Choroid plexus epithelial cell (primary cell): Measurements from ENCODE around the gene SLC12A2.

Experiments
- DNase-seq: peaks from one replicate; pipeline ENCODE4 v3.0.0-alpha.2; 2010; ENCODE audit warnings: low read depth
- H3K4me3 ChIP-seq: 2 replicates; pipeline ENCODE4 v1.5.1; 2011; ENCODE audit warnings: low read depth, mild to moderate bottlenecking, control low read depth, low read length, moderate library complexity
- TF ChIP-seq, protein P1 (sequence below): conservative IDR thresholded peaks from 2 replicates; pipeline ENCODE4 v1.5.1; 2011; ENCODE audit warnings: low read depth, mild to moderate bottlenecking, control low read depth, inconsistent platforms, low read length, moderate library complexity

Gene SLC12A2

DNA sequence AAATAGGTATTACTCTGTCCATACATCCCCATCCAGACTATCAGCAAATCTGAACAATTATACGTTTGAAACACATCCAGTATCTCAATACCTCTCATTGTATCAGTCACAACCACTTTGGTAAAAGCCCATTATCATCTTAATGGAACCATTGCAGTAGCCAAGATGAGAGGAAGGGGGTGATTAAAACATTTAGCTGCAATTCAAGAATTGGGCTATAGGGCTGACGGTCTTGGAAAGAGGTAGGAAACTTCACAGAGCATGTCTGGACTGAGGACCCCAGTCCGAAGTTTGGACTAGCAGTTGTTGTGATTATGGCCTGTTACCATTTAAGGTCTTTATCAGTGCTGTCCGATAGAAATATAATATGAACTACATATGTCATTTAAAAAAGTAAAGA lies 8.6 kb downstream of the SLC12A2 start:
- DNase-seq = no peak
- TF ChIP-seq, protein P1, sequence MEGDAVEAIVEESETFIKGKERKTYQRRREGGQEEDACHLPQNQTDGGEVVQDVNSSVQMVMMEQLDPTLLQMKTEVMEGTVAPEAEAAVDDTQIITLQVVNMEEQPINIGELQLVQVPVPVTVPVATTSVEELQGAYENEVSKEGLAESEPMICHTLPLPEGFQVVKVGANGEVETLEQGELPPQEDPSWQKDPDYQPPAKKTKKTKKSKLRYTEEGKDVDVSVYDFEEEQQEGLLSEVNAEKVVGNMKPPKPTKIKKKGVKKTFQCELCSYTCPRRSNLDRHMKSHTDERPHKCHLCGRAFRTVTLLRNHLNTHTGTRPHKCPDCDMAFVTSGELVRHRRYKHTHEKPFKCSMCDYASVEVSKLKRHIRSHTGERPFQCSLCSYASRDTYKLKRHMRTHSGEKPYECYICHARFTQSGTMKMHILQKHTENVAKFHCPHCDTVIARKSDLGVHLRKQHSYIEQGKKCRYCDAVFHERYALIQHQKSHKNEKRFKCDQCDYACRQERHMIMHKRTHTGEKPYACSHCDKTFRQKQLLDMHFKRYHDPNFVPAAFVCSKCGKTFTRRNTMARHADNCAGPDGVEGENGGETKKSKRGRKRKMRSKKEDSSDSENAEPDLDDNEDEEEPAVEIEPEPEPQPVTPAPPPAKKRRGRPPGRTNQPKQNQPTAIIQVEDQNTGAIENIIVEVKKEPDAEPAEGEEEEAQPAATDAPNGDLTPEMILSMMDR = no peak
- H3K4me3 ChIP-seq = no peak overlapping the region

DNA sequence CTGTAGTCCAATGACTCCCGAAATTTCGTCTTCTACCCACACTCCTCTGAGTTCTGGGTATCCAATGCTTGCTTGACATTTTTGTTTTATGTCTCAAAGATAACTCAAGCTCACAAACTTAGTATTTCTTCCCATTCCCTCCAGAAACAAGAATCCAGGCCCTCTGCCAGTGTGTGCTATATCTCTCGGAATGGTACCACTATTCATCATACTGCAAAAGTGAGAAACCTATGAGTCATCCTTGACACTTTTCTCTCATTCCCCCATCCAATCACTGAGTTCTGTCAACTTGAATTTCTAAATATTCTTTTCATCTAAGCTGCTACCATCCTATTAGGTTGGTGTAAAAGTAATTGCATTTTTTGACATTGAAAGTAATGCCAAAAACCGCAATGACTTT lies 9.8 kb downstream of the SLC12A2 start:
- peak; percentile 40 for DNase-seq
- H3K4me3 ChIP-seq = no peak overlapping the region

DNA sequence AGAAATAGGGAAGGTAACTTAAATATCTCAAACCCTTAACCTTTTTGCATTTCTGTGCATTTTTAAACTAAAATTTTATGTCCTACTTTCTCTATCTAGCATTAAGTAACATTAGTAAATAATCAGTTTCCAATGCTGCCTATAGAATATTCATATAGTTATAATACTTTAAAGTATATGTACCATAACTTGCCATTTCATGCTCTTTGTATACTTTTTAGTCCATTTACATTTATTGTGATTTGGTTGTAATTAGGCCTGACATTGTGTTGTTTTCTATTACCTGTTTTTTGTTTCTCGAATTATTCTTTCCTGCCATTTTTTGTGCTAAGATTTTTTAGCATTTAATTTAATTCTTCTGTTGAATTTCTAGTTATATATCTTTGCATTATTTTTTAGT lies 13.7 kb downstream of the SLC12A2 start:
- TF ChIP-seq, protein P1 = no peak
- DNase-seq = no peak
- no peak overlapping the region for H3K4me3 ChIP-seq

More for the DNA sequence above, 9.8 kb downstream of the SLC12A2 start:
- TF ChIP-seq, protein P1 = no peak

DNA sequence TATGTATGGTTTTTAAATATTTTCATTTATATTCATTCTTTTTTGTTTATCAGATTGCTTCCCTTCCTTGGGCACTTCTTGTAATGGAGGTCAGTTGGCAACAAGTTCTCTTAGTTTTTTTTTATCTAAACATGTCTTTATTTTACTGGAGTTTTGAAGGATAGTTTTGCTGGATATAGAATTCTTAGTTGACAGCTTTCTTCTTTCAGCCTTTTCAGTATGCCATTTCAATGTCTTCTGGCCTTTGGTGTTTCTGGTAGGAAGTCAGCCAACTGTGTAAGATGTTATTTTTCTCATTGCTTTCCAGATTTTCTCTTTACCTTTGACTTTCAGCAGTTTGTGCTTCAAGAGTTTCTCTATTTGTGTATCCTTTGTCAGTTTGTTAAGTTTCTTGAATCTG lies 14.2 kb downstream of the SLC12A2 start:
- no peak overlapping the region for H3K4me3 ChIP-seq
- TF ChIP-seq, protein P1 = no peak
- no peak for DNase-seq

DNA sequence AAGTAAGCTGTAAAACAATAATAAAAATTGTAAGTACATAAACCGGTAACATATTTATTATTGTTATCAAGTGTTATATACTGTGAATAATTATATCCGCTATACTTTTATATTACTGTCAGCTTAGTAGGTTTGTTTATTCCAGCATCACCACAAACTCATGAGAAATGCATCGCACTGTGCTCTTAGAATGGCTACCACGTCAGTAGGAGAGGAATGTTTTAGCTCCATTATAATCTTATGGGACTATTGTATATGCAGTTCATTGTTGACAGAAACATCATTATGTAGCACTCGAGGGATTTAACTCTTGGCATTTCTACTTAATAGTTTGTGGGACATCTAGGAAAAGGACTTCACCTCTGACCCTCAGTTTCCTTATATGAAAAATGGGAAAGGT lies 16.4 kb downstream of the SLC12A2 start:
- TF ChIP-seq, protein P1 = no peak
- H3K4me3 ChIP-seq = no peak overlapping the region
- no peak for DNase-seq

DNA sequence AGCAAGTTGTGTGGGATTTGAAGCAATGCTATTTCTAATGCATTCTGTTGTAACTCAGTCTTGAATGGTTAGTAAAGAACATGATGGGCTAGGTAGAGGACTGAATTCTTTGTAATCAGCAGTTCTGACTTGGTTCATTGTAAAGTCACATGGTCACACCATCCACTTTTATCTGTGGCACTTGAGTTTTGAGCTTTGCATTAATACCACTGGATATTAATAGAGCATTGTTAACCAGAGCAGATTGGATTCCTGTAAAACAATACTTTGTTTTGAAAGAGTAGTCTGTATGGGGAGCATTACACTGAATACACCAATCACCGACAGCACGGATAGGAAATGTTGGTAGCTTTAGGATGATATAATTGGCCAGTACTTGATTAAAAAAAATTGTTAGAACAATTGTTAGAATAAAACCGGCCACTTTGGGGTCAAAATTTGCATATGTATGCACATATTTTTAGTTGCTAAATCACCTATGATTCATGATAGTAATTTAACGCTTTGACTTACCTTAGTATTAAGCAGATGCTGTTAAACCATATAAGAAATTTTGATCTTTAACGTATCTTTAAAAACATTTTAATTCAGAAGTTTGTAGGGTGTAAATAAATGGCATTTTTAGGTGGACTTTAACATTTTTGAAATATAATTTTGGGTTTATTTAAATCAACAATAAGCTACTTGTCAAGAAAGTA lies 17.4 kb downstream of the SLC12A2 start:
- no peak overlapping the region for H3K4me3 ChIP-seq
- TF ChIP-seq, protein P1 = no peak

DNA sequence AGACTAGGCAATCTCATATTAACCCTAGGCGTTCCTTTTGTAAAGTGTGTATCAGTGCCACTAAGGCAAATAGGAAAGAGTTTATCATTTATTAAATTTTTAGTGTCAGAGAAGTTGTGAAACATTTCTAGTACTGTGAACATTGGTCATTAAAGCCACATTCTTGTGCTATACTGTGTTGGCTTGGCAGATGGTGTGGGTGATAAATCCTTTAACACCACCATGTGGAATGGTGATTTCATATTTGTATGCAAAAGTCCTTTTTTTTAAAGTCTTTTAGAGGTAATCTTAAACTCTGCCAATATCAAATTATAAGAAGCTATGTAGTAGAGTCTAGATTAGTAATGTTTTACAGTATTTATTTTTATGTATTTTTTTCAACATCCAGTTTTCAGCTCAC lies 18.1 kb downstream of the SLC12A2 start:
- no peak for DNase-seq
- no peak overlapping the region for H3K4me3 ChIP-seq
- TF ChIP-seq, protein P1 = no peak

More for the DNA sequence above, 17.4 kb downstream of the SLC12A2 start:
- no peak for DNase-seq
